HTR-8/SVneo (cell line): ENCODE results near the gene IRX6.

Experiments used
- DNase-seq: peaks from one replicate; pipeline ENCODE4 v3.0.0; 2011; ENCODE audit warnings: low spot score, mixed read lengths; ENCODE audit not compliant: insufficient read length
- FAIRE-seq: peaks from 2 replicates; lab custom pipeline; 2011; peaks lifted over from hg19 to GRCh38; lab: Jason Lieb, UNC

Gene IRX6

GRCh38 chr16:55302635-55303034 is 21.4 kb upstream of the IRX6 start:
- no peak for DNase-seq
- FAIRE-seq: no peak

- DNase-seq: no peak
- FAIRE-seq: no peak
Observed at GRCh38 chr16:55308973-55309372, 15.0 kb upstream of the IRX6 start.

- FAIRE-seq (no peak), DNase-seq (no peak)
Observed at GRCh38 chr16:55322327-55322726, 1.7 kb upstream of the IRX6 start.

- DNase-seq (no peak), FAIRE-seq (no peak)
Observed at GRCh38 chr16:55324285-55325079, 479 bp downstream of the IRX6 start.

- DNase-seq (no peak), FAIRE-seq (no peak)
Observed at GRCh38 chr16:55325080-55325447, 1.1 kb downstream of the IRX6 start.

- no peak for FAIRE-seq
Observed at GRCh38 chr16:55325458-55326109, 1.6 kb downstream of the IRX6 start.

GRCh38 chr16:55326261-55327092 is 2.5 kb downstream of the IRX6 start:
- FAIRE-seq: no peak
- no peak for DNase-seq

More at GRCh38 chr16:55325458-55326109, 1.6 kb downstream of the IRX6 start:
- no peak for DNase-seq

- FAIRE-seq: no peak
Observed at GRCh38 chr16:55328611-55329569, 4.9 kb downstream of the IRX6 start.

GRCh38 chr16:55329791-55330428 is 5.9 kb downstream of the IRX6 start:
- FAIRE-seq (no peak), DNase-seq (no peak)

More at GRCh38 chr16:55328611-55329569, 4.9 kb downstream of the IRX6 start:
- DNase-seq: no peak

- DNase-seq: no peak
- FAIRE-seq: no peak
Observed at GRCh38 chr16:55330781-55331647, 7.0 kb downstream of the IRX6 start.

GRCh38 chr16:55331648-55332185 is 7.7 kb downstream of the IRX6 start:
- DNase-seq (no peak), FAIRE-seq (no peak)

- DNase-seq (no peak), FAIRE-seq (no peak)
Observed at GRCh38 chr16:55333684-55334083, 9.7 kb downstream of the IRX6 start.

GRCh38 chr16:55338646-55339045 is 14.6 kb downstream of the IRX6 start:
- no peak for FAIRE-seq

GRCh38 chr16:55340445-55340844 is 16.4 kb downstream of the IRX6 start:
- FAIRE-seq: no peak
- no peak for DNase-seq

More at GRCh38 chr16:55338646-55339045, 14.6 kb downstream of the IRX6 start:
- no peak for DNase-seq

GRCh38 chr16:55341681-55342080 is 17.7 kb downstream of the IRX6 start:
- DNase-seq (no peak), FAIRE-seq (no peak)

GRCh38 chr16:55346475-55346874 is 22.5 kb downstream of the IRX6 start:
- DNase-seq (no peak), FAIRE-seq (no peak)

GRCh38 chr16:55349867-55350266 is 25.9 kb downstream of the IRX6 start:
- no peak for FAIRE-seq
- DNase-seq: no peak

GRCh38 chr16:55350984-55351383 is 27.0 kb downstream of the IRX6 start:
- DNase-seq (no peak), FAIRE-seq (no peak)
